Tibial nerve (tissue), 4 donors: ENCODE results near the gene NFATC1. TPM values are rescaled to one million over a fixed set of nuclear protein-coding genes. Genes with fewer than 3 reads are reported as not detected.
"Not testable (repeated sequence)": the region's sequence is repeated elsewhere in the genome, so short reads cannot be mapped to it uniquely, and the experiment has no call there.

ENCODE experiments used
- DNase-seq, 2 donors: peaks; one replicate each; pipeline ENCODE4 v3.0.0-alpha.2; 2019; ENCODE audit warnings: low spot score in 2 of 2
- H3K27ac ChIP-seq, 4 donors: fragments of 200-600 bp; sonication (generic) in 3 of 4; one replicate each; pipeline ENCODE4 v1.5.1; 2017 to 2019; ENCODE audit warnings: mild to moderate bottlenecking in 1 of 4
- H3K27me3 ChIP-seq, 2 donors: fragments of 200-600 bp; sonication (generic) in 1 of 2; one replicate each; pipeline versions ENCODE4 v1.5.1 to v1.6.0; 2017 to 2019
- H3K36me3 ChIP-seq, 3 donors: fragments of 200-600 bp; sonication (generic); one replicate each; pipeline ENCODE4 v1.5.1; 2018 to 2019
- H3K4me1 ChIP-seq, 4 donors: fragments of 200-600 bp; sonication (generic) in 3 of 4; one replicate each; pipeline ENCODE4 v1.5.1; 2017 to 2019
- H3K4me3 ChIP-seq, 4 donors: fragments of 200-600 bp; sonication (generic) in 3 of 4; one replicate each; pipeline ENCODE4 v1.5.1; 2017 to 2019; ENCODE audit warnings: mild to moderate bottlenecking in 1 of 4, moderate library complexity in 1 of 4
- H3K9me3 ChIP-seq, 4 donors: fragments of 200-600 bp; sonication (generic) in 3 of 4; one replicate each; pipeline ENCODE4 v1.5.1; 2017 to 2019
- EP300 ChIP-seq, 2 donors: sonication (generic); formaldehyde crosslinking; IDR thresholded peaks; one replicate each; pipeline ENCODE4 v1.6.1; 2017; ENCODE audit warnings: antibody characterized with exemption in 2 of 2, mild to moderate bottlenecking in 1 of 2
- POLR2A ChIP-seq, 2 donors: fragments of 450-650 bp; IDR thresholded peaks; one replicate each; pipeline ENCODE4 v1.6.1; 2017; ENCODE audit warnings: antibody characterized with exemption in 2 of 2, mild to moderate bottlenecking in 2 of 2, moderate library complexity in 2 of 2
- WGBS, 2 donors: methylation state at CpG; one replicate each; pipeline ENCODE4 v1.1.5; 2018; 5-methylcytosine and 5-hydroxymethylcytosine counted together
- total RNA-seq, 4 donors: library from RNA; depleted of rRNA; stranded (reverse); fragments of >200 nt; gene quantifications; one replicate each; pipeline ENCODE4 v1.1.0, GENCODE V29; 2016
- TF ChIP-seq, protein P1 (sequence below), 5 experiments: fragments of 200-600 bp in 3 of 5; fragments of 450-650 bp in 2 of 5; sonication (generic) in 3 of 5; IDR thresholded peaks; one replicate each; pipeline ENCODE4 v1.5.1; 2016 to 2019; ENCODE audit warnings: antibody characterized with exemption in 5 of 5, mild to moderate bottlenecking in 3 of 5, moderate library complexity in 2 of 5

The NFATC1 gene
- total RNA-seq, 4 donors from 2014 or later = 33.7 to 48.6 (median 37.8) TPM

DNA sequence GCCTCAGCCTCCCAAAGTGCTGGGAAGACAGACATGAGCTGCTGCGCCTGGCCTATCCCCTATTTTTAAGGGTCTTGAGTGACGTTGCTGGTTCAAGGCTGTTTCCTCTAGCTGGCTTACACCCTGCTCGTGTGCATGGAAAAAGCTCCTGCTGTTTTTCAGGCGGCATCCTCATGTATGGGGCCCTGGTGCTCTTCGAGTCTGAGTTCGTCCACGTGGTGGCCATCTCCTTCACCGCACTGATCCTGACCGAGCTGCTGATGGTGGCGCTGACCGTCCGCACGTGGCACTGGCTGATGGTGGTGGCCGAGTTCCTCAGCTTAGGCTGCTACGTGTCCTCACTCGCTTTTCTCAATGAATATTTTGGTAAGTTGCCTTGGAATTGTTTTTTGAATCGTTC is 22.0 kb upstream of the NFATC1 start:
- H3K4me3 ChIP-seq = no peak overlapping the region
- no peaks in the 10 kb centered on the region for H3K27me3 ChIP-seq
- WGBS, 2 donors = 89 to 91% methylated on average over 17 of the region's 17 CpGs
- peak overlapping the region in 2 of 4 donors; percentile 16 to 61 for H3K27ac ChIP-seq
- H3K36me3 ChIP-seq = peaks cover 0 to 42% (median 0%) of the 10 kb centered on the region in 3 donors
- DNase-seq = no peak
- no peaks in the 10 kb centered on the region for H3K9me3 ChIP-seq
- peaks cover 0 to 11% (median 4%) of the 10 kb centered on the region in 4 donors for H3K4me1 ChIP-seq
- TF ChIP-seq, protein P1, sequence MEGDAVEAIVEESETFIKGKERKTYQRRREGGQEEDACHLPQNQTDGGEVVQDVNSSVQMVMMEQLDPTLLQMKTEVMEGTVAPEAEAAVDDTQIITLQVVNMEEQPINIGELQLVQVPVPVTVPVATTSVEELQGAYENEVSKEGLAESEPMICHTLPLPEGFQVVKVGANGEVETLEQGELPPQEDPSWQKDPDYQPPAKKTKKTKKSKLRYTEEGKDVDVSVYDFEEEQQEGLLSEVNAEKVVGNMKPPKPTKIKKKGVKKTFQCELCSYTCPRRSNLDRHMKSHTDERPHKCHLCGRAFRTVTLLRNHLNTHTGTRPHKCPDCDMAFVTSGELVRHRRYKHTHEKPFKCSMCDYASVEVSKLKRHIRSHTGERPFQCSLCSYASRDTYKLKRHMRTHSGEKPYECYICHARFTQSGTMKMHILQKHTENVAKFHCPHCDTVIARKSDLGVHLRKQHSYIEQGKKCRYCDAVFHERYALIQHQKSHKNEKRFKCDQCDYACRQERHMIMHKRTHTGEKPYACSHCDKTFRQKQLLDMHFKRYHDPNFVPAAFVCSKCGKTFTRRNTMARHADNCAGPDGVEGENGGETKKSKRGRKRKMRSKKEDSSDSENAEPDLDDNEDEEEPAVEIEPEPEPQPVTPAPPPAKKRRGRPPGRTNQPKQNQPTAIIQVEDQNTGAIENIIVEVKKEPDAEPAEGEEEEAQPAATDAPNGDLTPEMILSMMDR (IDR thresholded peaks at IDR 0.05) = no peak
- TF ChIP-seq EP300 (IDR thresholded peaks at IDR 0.05) = no peak
- TF ChIP-seq POLR2A (IDR thresholded peaks at IDR 0.05) = no peak

GRCh38 chr18:79374408-79375171 is 21.1 kb upstream of the NFATC1 start:
- Histone ChIP-seq H3K27me3 (no peaks in the 10 kb centered on the region), H3K4me3 (no peak overlapping the region), H3K4me1 (peaks cover 0 to 20% (median 4%) of the 10 kb centered on the region in 4 donors), H3K27ac (no peak overlapping the region), H3K9me3 (no peaks in the 10 kb centered on the region), H3K36me3 (peaks cover 0 to 42% (median 0%) of the 10 kb centered on the region in 3 donors)
- no peak for DNase-seq
- TF ChIP-seq, protein P1 (IDR thresholded peaks at IDR 0.05) = no peak
- TF ChIP-seq POLR2A (IDR thresholded peaks at IDR 0.05) (no peak), EP300 (IDR thresholded peaks at IDR 0.05) (no peak)
- 86 to 90% methylated on average over 20 of the region's 32 CpGs for WGBS, 2 donors

- peaks cover 0 to 21% (median 4%) of the 10 kb centered on the region in 4 donors for H3K4me1 ChIP-seq
- peak overlapping the region in 1 of 4 donors; percentile 9 for H3K27ac ChIP-seq
- no peak overlapping the region for H3K4me3 ChIP-seq
- 79 to 89% methylated on average over 10 of the region's 10 CpGs for WGBS, 2 donors
- peaks cover 0 to 36% (median 0%) of the 10 kb centered on the region in 3 donors for H3K36me3 ChIP-seq
- H3K27me3 ChIP-seq = no peaks in the 10 kb centered on the region
- no peaks in the 10 kb centered on the region for H3K9me3 ChIP-seq
- no peak for TF ChIP-seq POLR2A (IDR thresholded peaks at IDR 0.05)
- TF ChIP-seq, protein P1 (IDR thresholded peaks at IDR 0.05) = no peak
- TF ChIP-seq EP300 (IDR thresholded peaks at IDR 0.05) = no peak
- DNase-seq = no peak
Observed at GRCh38 chr18:79375441-79376154, 20.1 kb upstream of the NFATC1 start.

DNA sequence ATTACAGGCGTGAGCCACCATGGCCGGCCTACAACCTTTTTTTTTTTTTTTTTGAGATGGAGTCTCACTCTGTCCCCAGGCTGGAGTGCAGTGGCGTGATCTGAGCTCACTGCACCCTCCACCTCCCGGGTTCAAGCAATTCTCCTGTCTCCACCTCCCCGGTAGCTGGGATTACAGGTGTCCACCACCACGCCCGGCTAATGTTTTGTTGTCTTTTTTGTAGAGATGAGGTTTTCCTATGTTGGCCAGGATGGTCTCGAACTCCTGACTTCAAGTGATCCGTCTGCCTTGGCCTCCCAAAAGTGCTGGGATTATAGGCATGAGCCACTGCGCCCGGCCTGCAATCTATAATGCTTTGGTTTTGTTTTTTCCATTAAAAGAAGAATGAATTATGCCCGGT is 19.1 kb upstream of the NFATC1 start:
- 93 to 98% methylated on average over 12 of the region's 12 CpGs for WGBS, 2 donors
- H3K27me3 ChIP-seq, H3K4me3 ChIP-seq, H3K9me3 ChIP-seq, H3K27ac ChIP-seq, DNase-seq: not testable (repeated sequence)
- Histone ChIP-seq H3K36me3 (peaks cover 0 to 32% (median 0%) of the 10 kb centered on the region in 3 donors), H3K4me1 (peaks cover 0 to 21% (median 4%) of the 10 kb centered on the region in 4 donors)

DNA sequence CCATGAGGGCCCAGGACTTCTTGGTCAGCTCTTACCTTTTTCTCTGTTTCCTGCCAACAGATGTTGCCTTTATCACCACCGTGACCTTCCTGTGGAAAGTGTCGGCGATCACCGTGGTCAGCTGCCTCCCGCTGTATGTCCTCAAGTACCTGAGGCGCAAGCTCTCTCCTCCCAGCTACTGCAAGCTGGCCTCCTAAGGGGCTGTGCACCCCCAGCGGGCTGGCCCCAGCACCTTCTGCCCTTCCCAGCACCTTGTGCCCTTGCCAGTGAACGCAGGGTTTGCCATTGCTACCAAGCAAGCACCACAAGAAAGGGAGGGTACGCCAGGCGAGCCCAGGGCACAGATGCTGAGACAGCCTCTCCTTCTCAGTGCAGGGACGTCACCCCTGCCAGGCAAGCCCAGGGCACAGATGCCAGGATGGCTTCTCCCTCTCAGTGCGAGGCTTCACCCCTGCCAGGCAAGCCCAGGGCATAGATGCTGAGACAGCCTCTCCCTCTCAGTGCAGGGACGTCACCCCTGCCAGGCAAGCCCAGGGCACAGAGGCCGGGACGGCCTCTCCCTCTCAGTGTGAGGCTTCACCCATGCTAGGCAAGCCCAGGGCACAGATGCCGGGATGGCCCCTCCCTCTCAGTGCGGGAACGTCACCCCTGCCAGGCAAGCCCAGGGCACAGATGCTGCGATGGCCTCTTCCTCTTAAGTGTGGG is 18.4 kb upstream of the NFATC1 start:
- TF ChIP-seq POLR2A (IDR thresholded peaks at IDR 0.05) (no peak), EP300 (IDR thresholded peaks at IDR 0.05) (no peak)
- TF ChIP-seq, protein P1 (IDR thresholded peaks at IDR 0.05) = no peak
- no peak overlapping the region for H3K4me3 ChIP-seq
- no peak for DNase-seq
- no peaks in the 10 kb centered on the region for H3K9me3 ChIP-seq
- peaks cover 0 to 20% (median 4%) of the 10 kb centered on the region in 4 donors for H3K4me1 ChIP-seq
- H3K27me3 ChIP-seq = no peaks in the 10 kb centered on the region
- peak overlapping the region in 1 of 4 donors; percentile 76 for H3K27ac ChIP-seq
- WGBS, 2 donors = 82 to 89% methylated on average over 15 to 19 of the region's 19 CpGs
- peaks cover 0 to 32% (median 0%) of the 10 kb centered on the region in 3 donors for H3K36me3 ChIP-seq
